ENCODE results near the gene TCF21.
"Not testable (repeated sequence)": the region's sequence is repeated elsewhere in the genome, so short reads cannot be mapped to it uniquely, and the experiment has no call there.

The TCF21 gene

DNA sequence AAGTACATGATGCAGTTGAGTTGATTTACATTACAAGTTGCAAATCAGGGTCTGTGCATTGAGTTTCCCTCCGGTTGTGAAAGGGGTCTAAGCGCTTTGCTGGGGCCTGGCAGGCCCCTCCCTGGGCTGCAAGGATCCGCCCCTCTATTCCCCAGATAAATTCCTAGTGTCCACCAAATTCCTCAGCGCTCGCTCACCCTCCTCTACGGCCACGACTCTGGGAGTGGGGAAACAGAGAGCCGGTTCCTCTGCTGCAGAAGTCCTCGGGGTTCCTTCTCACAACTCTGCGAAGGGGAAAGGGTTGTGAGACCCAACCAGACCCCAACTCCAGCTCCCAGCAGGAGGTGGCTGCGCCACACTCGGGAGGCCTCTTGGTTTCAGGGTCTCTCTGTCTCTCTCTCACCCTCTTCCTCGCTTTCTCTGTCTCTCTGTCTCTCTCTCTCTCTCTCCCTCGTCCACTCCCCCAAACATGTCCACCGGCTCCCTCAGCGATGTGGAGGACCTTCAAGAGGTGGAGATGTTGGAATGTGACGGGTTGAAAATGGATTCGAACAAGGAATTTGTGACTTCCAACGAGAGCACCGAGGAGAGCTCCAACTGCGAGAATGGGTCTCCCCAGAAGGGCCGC is at the start of gene TCF21:
Gene TCF21 (plus strand): TSS at position 185 of the 628 bp plus-strand sequence. CDS start 285 bp downstream, at position 470.
- no peak for DNase-seq

DNA sequence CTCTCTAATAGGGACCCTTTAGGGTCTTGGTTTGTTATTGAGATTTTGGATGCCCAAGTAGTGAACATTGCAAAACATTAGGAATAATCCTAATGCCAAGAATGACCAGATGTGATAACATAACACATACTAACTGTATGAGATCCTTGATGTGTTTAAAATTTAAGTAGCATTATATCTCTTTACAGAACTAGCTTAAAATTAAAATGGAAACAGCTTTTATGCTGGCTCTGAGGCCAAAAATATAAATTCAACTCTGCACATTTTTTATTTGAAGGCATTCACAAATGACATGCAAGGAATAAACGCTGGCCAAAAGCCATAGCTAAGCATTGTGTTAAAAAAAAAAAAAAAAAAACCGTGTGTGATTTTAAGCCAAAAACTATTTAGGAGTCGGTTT is 47.7 kb upstream of the TCF21 start:
- DNase-seq = no peak

DNA sequence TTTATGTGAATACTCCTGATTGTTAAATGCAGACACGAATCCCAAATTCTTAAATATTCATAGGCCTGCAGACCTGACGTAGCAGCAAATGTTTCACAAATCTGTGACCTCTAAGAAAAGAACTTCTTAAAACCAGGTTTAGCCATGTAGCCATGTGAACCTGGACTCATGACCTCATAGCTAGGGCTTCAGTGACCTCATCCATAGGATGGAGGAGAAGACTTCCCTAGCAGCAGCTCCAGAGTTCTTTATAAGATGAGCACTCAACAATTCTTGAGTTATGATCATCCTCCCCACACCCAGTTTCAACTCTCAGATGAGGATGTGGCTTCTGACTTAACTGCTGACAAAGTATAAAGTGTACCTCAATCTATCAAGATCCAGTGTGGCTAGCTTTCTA is 45.8 kb upstream of the TCF21 start:
- DNase-seq = no peak

DNA sequence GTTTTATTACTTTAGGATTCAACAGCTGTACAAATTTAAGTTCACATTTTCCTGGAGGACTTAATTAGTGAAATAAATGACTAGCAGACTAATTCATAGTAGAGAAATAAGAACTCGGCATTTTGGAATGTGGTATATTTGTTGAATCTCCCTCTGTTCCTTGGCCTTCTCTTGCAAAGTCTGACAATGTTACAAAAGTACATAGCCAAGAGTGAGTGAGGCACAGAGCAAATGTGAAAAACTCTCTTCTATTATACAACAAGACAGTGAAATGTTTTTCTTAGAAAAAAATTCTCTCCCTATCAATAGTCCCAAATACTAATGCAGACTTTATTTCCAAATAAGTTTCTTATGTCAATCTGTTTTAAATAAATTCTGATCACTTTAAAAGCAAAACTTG is 44.2 kb upstream of the TCF21 start:
- DNase-seq = no peak

DNA sequence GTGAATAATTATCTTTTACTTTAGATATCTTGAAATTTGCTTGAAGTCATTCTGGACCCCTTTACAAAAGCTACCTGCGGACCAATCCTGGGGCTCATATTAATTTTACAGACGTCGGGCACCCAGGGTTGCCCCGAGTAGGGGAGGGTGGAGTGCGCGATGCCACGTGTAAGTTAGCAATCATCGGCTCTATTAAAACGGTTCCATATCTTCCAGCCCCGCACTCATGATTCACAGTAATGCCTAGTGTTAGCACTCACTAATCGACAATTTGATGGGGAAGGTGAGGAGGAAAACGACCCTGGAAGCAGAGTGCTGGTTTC is 34.9 kb upstream of the TCF21 start:
- DNase-seq = no peak

DNA sequence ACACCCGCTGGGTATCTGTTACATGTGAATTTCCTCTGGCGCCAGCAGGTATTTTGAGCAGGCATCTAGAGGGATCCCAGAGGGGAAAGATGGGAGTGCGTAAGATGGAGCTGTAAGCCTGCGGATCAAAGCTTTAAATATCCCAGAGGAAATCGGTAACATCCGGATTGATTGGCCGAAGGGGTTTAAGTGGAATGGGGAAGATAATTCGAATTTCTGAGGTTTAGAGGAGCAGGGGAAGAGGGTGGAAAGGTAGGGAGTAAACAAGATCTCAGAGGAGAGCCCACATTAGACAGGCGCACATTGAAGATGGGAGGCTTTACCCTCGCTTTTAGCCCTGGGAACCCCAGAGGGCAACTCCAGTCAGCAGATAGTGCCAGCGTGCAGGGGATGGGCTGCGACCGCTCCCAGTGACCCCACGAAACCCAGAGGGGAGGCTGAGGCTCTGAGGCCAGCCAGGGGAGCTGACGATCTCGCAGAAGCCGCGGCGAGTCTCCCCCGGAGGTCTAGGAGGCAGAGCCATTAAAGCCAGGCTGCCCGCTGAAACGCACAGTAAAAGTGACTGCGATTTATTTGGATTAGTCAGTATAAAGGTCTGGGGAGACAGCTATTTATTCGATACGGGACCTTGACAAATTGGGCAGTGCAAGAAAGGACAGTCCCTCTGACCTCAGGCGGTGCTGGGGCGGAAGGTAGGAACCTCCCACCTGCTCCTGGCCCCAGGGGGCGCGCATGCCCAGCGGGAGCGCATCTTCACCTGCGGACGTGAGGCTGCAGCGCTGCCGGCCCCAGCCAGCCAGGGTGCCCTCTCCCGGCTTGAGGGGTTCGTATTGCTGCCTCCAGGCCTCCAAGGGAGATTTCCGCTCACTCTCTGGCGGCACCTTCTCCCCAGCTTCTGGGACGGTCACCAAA is 34.3 kb upstream of the TCF21 start:
- no peak for DNase-seq

DNA sequence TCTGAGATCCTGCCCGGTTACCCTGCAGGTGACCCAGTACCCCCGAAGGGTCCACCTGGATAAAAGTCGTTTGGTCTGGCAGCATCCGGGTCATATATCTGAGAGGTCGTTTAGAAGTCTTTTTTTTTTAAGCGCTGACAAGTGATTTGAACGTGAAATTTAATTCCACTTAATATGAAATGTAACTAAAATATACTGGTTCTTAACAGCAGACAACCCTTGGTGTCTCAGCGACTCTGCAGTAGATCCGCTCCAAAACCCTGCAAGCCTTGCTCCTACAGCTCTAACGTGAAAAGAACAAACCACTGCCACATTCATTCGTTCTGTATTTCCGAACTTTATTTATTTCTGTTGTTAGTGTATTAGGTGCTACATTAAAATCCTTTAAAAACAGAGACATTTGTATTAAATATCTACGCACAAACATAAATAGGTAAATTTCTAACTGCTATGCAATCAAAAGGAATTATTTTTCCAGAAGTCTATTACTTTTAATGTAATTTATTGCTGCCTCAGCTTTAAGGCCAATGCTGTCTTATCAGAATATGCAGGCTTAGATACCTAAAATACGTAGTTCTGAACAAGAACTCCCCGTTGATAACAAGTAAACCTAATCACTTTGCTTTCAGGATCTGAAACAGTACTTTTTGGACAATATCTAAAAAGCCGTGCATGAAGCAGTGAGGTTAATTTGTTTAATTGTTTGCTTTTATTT is 33.5 kb upstream of the TCF21 start:
- no peak for DNase-seq

DNA sequence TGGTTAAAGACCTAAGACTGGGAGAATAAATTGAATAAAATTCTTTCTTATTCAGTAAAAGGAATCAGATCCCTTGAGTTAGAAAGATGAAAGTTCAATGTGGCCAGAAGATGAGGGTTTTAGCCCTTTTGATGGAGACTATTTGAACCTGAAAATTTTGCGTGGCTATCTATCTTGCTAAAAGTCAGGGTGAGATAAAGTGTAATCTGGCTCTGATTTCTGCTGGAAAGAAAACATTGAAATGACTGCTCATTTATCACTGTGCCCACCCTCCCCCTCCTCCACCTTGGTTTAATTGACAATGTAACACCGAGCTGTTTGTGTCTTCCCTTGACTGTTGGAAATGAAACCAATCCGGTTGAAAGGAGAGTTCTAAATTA is 32.9 kb upstream of the TCF21 start:
- no peak for DNase-seq

DNA sequence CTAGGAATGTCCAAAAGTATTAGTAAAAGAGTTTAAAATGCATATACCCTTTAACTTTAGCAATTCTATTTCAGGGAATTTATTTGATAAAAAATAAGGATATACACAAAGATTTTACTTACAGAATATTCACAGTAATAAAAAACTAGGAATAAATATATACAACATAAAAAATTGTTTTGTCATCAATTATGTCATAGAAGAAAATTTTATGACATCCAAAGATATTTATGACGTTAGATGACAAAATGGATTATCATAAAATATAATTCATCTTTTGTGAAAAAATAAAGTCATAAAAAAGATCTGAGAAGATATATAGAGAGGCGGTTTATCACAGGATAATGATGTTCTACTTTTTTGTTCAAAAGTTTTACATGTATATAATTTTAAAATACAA is 32.0 kb upstream of the TCF21 start:
- no peak for DNase-seq

DNA sequence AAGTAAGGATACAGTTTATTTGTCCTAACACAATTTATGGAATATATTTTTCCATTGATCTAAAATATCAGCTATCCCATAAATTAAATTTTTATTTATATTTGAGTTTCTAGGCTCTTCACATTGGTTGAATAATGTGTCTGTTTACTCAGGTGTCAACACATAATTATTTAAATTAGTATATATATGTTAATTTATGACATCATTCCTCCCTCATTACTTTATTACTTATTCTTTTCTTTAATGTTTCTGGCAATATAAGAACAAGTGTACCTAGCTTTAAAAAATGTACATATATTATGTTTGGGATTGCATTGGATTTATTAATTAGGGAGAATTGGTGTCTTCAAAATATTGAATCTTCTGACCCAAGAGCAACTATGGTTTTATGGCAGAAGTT is 31.2 kb upstream of the TCF21 start:
- no peak for DNase-seq

DNA sequence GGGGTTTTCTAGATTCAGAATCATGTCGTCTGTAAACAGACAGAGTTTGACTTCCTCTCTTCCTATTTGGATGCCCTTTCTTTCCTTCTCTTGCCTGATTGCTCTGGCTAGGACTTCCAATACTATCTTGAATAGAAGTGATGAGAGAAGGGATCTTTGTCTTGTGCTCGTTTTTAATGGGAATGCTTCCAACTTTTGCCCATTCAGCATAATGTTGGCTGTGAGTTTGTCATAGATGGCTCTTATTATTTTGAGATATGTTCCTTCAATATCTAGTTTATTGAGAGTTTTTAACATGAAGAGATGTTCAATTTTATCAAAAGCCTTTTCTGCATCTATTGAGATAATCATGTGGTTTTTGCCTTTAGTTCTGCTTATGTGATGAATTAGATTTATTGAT is 27.6 kb upstream of the TCF21 start:
- DNase-seq = not testable (repeated sequence)

DNA sequence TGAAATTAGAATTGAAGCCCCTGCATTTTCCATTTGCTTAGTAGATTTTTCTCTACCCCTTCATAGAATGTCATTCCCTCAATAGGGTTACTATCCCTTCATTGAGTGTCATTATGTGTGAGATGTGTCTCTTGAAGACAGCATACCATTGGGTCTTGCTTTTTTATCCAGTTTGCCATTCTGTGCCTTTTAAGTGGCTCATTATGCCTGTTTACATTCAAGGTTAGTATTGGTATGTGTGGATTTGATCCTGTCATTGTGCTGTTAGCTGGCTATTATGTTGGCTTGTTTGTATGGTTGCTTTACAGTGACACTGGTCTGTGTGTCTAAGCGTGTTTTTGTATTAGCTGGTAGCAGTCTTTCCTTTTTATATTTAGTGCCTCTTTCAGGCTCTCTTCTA is 25.7 kb upstream of the TCF21 start:
- DNase-seq = no peak

DNA sequence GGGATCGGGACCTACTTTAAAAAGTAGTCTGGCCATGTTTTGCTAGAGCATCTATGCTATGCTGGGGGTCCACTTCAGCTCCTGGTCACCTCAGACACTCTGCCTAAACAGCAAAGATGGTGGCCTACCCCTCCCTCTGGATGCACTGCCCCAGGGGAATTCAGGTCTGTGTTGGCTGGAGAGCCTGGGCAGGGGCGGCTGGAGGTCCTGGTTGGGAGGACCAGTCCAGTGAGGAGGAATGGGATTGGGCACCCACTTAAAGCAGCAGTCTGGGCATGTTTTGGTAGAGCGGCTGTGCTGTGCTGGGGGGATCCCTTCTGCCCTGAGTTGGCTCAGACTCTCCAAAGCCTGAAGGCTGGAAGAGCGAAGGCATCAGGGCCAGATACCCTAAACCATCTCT is 23.2 kb upstream of the TCF21 start:
- no peak for DNase-seq

DNA sequence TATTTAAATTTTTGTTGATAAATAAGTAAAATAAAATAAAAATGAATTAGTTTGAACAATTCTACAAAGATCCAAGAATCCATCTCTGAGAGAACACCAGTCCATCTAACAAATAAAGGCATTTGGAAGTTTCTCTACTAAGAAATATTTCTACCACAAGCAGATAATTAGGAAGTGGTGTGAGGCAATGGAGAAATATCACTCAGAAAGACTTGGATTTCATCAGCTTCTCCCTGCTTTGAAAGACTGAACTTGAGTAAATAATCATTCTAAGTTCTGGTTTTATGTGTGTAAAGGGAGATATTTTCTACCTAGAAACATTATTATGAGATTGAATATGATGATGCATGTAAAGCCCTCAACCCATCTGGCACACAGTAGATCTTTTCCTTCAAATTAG is 17.8 kb upstream of the TCF21 start:
- no peak for DNase-seq

DNA sequence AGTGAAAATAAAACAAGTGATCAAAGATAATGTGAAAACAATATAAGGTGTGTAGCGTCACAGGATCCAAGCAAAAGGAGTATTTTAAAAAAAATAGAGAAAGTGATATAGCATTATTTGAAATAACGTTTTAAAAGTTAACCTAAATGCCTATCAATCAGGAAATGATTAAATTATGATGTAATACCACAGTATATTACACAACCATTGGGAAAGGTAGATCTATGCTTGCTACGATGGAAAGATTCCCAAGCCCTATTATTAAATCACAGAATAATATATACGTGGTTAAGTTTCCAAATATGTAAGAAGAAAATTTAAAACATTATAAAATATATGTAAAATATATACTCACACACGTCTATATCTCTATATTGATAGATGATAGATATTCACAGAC is 15.4 kb upstream of the TCF21 start:
- DNase-seq = no peak

DNA sequence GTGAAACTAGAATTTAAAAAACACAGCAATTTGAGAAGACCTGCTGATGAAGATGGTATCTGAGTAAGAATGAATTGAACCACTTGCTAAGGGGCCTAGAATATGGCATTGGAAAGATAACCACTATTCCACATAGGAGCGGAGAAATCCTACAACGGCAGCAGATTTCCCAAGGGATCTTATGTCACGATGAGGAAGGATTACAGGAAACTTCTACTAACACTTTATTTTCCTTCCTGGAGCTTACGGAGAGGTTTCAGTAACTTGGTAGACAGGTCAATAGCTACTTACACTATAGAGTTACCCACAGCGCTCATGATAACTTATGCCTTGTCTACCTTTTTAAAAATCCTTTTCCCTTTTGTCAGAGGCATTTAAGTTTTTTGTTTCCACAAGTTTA is 11.8 kb upstream of the TCF21 start:
- no peak for DNase-seq

DNA sequence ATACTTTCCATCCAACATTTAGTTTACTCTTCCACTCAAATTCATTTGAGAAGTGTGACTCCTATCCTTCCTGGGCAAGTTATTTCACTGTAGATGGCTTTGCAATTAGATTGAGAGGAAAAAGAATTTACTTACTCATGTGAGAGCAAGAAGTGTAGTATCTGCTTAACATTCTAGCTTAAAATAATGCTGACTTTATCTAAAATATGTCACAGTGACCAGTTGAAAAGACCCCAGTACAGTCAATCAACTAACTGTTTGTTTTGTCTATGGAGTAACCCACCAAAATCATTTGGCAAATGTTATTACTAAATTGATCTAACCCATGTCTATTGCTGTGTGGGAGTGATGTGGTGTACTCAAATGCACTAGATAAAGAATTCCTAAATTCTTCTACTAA is 8.9 kb upstream of the TCF21 start:
- no peak for DNase-seq

DNA sequence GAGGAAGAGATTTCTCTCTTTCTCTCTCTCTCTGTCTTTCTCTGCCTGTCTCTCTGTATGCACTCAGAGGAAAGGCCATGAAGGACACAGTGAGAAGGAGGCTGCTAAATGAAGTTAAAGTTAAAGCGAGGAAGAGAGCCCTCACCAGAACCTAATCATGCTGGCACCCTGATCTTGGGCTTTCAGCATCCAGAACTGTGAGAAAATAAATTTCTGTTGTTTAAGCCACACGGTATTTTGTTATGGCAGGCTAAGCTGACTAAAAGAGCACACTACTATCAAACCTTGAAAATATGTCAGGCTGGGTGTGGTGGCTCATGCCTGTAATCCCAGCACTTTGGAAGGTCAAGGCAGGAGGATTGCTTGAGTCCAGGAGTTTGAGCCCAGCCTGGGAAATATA is 8.0 kb upstream of the TCF21 start:
- DNase-seq = no peak

DNA sequence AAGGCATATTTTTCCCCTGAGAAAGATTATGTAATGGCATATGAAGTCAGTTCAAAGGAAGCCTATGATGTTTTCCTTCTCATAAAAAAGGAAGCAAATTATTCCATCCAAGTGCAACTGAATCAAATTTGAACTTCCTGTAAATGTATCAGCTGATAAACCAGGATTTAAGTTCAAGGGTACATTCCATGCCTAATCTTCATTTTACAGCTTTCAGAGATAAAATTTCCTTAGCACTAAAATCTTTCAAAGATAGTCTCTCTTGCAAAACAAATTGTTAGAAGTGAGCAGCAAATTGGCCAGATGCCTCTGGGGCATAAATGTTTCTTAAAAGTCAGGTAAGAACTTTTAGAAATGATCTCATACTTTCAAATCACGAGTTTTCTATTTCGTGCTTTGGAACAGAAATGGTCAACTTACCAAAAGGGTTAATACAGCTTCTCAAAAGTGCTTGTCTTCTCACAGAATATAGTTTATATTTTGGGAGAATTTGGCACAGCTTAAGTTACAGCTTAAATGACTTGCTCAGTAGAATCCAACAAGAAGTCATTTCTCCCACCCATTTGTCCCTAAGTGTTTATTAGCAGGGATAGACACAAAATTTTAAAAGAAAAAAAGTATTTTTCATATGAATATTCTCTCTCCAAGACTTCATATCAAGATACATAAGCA is 2.7 kb upstream of the TCF21 start:
- DNase-seq = no peak

DNA sequence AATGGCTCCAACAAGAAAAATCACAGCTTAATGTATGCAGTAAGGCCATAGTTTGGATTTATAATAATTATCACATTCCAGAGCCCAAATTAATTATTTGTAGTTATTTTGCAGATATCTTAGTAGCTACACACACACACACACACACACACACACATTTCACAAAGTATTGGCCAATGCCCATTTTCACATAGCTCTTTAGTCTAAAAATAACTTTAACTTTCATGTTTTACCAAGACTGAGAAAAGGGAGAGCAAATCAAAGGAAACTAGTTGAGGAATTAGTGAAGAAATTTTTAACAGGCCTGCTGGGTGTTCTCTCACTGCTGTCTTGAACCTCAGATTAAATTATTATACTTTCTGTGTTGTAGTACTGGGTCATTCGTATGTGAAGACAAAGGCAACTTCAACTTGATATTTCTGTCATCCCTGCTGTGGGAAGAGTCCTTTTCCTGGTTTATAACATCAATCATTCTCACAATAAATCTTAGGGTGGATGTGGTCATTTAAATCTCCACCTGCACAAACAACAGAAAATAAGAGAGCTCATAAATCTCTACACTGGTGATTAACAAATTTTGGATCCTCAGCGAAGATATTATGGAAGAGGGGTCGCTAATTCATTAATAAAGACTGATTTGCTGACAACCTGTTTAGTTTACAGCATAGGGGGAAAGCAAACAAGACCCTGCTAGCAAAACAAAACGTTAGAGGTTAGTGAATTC is 1.6 kb upstream of the TCF21 start:
- no peak for DNase-seq

DNA sequence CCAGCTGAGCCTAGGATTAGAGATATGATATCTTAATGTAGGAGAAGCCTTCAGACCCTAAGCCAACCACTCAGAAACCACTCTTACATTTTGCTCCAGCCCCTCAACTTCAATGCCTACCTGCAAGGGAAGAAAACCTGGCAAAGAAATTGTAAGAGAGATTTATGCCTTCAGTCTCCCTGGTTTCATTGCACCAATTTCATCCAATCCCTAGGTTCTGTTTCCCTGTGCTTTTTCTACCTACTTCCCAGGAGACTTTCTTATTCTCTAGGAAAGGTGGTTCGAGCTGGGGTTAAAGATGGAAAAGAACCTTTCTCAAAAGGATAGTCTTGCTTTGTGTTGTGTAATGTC is 1.1 kb upstream of the TCF21 start:
- DNase-seq = no peak

DNA sequence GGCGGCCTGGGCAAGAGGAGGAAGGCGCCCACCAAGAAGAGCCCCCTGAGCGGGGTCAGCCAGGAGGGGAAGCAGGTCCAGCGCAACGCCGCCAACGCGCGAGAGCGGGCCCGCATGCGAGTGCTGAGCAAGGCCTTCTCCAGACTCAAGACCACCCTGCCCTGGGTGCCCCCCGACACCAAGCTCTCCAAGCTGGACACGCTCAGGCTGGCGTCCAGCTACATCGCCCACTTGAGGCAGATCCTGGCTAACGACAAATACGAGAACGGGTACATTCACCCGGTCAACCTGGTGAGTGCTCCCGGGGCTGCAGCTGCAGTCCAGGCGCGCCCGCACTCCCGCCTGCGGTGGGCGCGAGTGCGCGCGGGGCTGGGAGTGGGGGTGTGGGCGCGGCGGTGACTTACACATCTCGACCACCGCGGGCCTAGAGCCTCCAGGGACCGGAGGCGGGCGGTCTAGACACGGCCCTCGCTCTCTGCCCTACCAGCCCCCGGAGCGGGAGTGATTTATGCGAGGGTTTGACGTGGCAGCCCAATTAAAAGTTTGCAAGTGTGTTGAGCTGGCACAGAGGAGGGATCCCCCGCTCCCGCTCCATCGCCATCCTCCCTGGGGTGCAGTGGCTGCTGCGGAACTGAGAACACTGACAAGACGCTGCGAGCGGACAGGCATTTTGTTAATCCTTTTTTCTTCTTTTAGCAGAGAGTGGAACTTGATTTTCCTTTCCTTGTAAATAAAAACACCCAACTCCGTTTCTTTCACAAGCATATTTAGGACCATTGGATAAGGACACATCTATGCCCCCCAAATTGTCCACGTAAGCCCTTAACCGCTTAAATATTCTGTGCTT is 867 bp downstream of the TCF21 start:
- DNase-seq = no peak

Measured in NCI-H524 treated with DMSO at 0.1 percent for 48 hours (cell line).